HL-60/S4 treated with phorbol 12-myristate 13-acetate at 8.2 ng/mL for 4 days and 3 days (cell line): Measurements from ENCODE around the gene DNAJA3.

Source experiments
- in situ Hi-C: fragments of 300-500 bp; cut with MboI; formaldehyde crosslinking; loops from 2 replicates; pipeline ENCODE4 v1.15.0; 2022; ENCODE audit warnings: low sequenced_read_pairs

Gene DNAJA3

GRCh38 chr16:4433228-4433627 is 7.6 kb downstream of the DNAJA3 start:
- in situ Hi-C loops, result no loop called here

- in situ Hi-C loops, result no loop called here
Measured at GRCh38 chr16:4433914-4434787, 8.5 kb downstream of the DNAJA3 start.

- in situ Hi-C loops, result no loop called here
Measured at GRCh38 chr16:4435337-4436067, 9.8 kb downstream of the DNAJA3 start.

GRCh38 chr16:4437366-4437765 is 11.7 kb downstream of the DNAJA3 start:
- in situ Hi-C loops, result no loop called here

GRCh38 chr16:4442371-4442770 is 16.7 kb downstream of the DNAJA3 start:
- in situ Hi-C loops, result no loop called here

GRCh38 chr16:4443271-4443670 is 17.6 kb downstream of the DNAJA3 start:
- in situ Hi-C loops, result no loop called here

GRCh38 chr16:4443986-4444385 is 18.3 kb downstream of the DNAJA3 start:
- in situ Hi-C loops, result no loop called here

GRCh38 chr16:4450430-4450829 is 24.8 kb downstream of the DNAJA3 start:
- in situ Hi-C loops, result no loop called here

- in situ Hi-C loops, result no loop called here
Measured at GRCh38 chr16:4450931-4451519, 25.4 kb downstream of the DNAJA3 start.

GRCh38 chr16:4452674-4453073 is 27.0 kb downstream of the DNAJA3 start:
- in situ Hi-C loops, result no loop called here

GRCh38 chr16:4454623-4455022 is 29.0 kb downstream of the DNAJA3 start:
- in situ Hi-C loops, result no loop called here

- in situ Hi-C loops, result no loop called here
Measured at GRCh38 chr16:4455081-4455480, 29.4 kb downstream of the DNAJA3 start.

GRCh38 chr16:4455951-4456350 is 30.3 kb downstream of the DNAJA3 start:
- in situ Hi-C loops, result no loop called here

- in situ Hi-C loops, result no loop called here
Measured at GRCh38 chr16:4460936-4461249, 35.2 kb downstream of the DNAJA3 start.

- in situ Hi-C loops, result no loop called here
Measured at GRCh38 chr16:4461250-4462085, 35.8 kb downstream of the DNAJA3 start.

- in situ Hi-C loops, result no loop called here
Measured at GRCh38 chr16:4463522-4464163, 38.0 kb downstream of the DNAJA3 start.

- in situ Hi-C loops, result no loop called here
Measured at GRCh38 chr16:4465977-4466779, 40.5 kb downstream of the DNAJA3 start.

GRCh38 chr16:4467916-4468315 is 42.2 kb downstream of the DNAJA3 start:
- in situ Hi-C loops, result no loop called here

GRCh38 chr16:4468972-4469371 is 43.3 kb downstream of the DNAJA3 start:
- in situ Hi-C loops, result no loop called here

- in situ Hi-C loops, result no loop called here
Measured at GRCh38 chr16:4471869-4472268, 46.2 kb downstream of the DNAJA3 start.
